ENCODE measurements around the gene ADORA2A.

ADORA2A gene

DNA sequence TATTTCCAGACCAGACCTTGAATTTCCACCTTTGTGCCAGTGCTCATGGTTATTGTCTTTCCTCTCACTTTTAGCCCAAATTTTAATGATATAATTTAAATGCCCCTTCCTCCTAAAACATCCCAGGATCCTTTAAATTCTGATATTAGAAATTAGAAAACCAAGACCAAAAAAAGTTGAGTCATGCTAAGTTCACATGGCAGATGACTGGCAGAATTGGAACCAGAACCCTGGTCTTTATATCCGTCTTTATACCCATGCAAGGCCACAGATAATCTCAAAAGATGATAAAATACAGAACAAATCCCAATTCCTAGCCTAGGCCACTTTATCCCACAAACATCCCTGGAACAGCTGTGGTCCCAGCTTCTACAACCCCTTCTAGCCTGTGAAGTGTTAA, 26.5 kb downstream of the ADORA2A start:
- DNase-seq (ENCODE audit: low spot score): no peak

DNA sequence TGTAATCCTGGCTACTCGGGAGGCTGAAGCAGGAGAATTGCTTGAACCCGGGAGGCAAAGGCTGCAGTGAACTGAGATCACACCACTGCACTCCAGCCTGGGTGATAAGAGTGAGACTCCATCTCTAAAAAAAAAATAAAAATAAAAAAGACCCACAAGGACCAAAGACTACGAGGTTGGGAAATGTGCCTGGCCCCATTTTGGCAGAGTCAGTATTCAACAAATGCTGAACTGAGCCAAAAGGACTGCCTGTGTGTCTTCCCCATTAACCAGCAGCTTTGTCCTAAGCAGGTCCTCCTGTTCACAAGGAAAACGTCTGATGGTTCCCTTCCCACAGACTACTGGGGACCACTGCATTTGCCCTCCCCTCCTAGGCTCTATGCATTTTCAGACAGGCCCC, 27.6 kb downstream of the ADORA2A start:
- no peak for DNase-seq (ENCODE audit: low spot score)

DNA sequence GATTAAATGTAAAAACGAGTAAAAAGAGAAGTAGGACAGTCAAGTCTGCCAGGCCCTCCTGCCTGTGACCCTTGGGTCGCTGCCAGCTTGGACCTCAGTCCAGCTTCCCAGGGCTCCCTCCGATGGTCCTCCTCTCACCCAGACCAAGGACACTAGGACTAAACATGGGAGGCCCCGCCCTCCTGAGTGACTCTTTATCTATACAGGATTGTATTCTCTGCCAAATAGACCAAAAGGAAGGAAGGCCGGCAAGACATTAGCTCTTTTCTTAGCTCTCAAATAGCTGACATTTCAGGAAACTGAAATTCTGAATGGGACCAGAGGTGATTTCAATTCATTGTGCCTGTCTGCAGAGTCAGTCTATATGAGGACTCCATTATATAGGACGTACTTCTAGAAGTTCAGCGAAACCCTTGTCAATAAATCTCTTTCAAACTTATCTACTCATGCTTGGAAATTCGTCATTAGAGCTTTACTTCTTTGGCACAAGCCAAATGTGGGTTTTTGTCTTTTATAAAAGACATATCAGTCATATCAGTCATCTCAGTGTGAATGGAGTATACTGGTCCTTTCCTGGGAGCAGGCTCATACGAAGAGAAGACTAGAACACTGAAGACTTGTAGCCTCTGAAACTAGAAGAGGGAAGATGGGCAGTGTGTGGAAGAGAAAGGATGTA, 28.5 kb downstream of the ADORA2A start:
- no peak for DNase-seq (ENCODE audit: low spot score)

DNA sequence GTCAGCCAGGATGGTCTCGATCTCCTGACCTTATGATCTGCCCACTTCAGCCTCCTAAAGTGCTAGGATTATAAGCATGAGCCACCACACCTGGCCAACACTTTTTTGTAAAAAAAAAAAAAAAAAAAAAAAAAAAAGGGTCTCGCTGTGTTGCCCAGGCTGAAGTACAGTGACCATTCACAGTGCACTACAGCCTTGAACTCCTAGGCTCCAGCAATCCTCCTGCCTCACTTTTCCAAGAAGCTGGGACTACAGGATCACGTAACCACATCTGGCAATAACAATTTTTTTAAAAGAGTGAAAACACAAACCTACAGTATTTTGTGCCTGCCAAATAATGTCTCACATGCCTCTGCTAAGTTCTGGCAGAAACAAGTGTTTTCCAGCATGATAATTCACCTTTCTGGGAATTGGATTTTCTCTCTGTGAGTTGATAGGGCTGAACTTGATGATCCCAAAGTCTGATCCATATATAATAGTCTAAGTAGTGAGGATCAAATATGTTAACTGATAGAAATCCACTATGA, 30.6 kb downstream of the ADORA2A start:
- no peak for DNase-seq (ENCODE audit: low spot score)

DNA sequence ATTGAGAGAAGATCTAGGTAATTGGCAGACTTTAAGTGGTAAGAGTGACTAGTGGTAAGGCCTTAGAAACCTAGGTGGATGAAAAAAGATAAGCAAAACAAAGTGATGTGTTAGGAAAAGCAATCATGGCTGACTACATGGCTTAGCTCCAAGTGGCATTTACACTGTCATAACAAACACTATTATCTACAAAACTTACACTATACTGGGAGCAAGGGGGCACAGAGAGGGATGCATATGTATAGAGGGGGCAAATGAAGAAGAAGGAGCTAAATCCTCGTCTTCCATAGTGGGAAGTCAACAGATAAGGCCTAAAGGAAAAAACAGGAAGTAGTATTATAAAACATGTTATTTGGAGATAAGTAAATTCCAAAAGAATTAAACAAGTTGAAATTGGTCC, 32.5 kb downstream of the ADORA2A start:
- DNase-seq (ENCODE audit: low spot score): no peak

DNA sequence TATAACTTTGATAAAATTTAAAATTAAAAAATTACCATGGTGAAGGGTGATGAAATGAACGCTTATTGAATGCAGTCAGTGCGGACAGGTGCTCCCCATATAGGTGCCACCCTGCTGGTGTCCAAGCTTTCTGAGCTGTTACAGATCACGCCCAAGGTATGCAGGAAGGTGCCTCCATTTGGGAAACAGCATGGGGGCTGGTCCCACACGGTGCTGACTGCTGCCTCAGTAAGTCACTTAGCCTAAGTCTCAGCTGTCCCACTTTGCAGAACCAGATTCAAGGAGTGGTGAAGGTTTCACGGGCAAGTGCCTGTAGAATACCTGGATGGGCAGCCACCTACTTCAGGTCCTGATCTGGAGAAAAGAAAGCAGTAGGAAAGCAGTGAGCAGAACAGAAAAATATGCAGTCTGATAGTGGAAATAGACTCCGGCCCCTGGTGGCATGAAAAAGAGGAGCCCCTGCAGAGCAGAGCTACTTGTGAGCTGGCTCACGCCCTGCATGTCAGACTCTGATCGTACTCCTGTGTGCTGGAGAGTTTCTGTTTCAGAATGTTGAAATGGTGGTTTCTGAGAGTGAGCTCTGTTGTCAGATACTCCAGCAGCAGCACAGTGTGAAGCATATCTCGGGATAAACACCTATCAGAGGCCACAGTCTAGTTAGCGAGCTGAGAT, 33.2 kb downstream of the ADORA2A start:
- no peak for DNase-seq (ENCODE audit: low spot score)

DNA sequence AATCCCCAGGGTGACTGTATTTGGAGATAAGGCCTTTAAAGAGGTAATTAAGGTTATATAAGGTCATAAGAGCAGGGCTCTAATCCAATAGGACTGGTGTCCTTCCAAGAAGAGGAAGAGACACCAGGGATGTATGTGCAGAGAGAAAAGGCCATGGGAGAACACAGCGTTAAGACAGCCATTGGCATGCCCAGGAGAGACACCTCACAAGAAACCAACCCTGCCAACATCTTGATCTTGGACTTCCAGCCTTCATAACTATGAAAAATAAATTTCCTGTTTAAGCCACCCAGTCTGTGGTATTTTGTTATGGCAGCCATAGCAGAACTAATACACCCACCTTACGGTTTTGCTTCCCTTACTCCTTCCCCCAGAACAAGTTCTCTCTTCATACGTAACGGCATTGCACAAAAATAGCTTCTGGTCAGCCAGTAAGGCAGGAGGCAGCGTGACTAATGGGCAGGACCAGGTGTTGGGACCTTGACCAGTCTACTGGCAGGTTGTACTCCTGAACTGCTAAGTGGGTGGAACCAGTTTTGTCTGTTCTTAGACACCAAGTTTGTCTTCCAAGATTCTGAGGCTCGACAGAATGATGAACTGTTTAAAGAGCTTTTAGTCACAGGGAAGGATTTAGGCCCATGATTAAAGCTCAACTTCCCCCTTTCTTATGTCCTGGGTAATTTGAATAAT, 35.8 kb downstream of the ADORA2A start:
- no peak for DNase-seq (ENCODE audit: low spot score)

DNA sequence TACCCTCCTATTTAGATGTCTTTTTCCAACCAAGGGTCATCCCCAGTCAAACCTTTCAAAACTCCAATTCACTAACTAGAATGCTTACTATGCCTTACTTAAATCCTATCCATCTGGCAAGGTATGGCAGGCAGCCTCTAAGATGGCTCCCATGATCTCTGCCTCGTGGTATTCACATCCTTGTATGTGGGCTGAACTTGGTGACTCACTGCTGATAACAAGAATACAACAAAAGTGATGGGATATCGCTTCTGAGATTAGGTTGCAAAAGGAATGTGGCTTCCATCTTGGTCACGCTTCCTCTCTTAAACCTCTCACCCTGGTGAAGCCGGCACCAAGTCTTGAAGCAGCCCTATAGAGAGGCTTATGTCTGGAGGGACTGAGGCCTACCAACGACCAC, 38.2 kb downstream of the ADORA2A start:
- no peak for DNase-seq (ENCODE audit: low spot score)

DNA sequence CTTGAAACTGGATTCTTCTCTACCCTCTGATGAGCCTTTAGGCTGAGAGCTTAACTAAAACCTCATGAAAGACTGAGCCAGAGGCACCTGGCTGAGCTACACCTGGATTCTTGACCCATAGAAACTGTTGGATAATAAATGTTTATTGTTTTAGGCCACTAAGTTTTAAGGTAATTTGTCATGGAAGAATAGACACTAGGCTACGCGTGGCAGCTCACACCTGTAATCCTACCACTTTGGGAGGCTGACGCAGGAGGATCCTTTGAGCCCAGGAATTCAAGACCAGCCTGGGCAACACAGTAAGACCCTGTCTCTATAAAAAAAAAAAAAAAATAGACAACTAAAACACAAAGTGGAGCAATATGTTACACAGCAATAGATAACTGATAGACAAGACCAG, 38.6 kb downstream of the ADORA2A start:
- DNase-seq (ENCODE audit: low spot score): no peak

DNA sequence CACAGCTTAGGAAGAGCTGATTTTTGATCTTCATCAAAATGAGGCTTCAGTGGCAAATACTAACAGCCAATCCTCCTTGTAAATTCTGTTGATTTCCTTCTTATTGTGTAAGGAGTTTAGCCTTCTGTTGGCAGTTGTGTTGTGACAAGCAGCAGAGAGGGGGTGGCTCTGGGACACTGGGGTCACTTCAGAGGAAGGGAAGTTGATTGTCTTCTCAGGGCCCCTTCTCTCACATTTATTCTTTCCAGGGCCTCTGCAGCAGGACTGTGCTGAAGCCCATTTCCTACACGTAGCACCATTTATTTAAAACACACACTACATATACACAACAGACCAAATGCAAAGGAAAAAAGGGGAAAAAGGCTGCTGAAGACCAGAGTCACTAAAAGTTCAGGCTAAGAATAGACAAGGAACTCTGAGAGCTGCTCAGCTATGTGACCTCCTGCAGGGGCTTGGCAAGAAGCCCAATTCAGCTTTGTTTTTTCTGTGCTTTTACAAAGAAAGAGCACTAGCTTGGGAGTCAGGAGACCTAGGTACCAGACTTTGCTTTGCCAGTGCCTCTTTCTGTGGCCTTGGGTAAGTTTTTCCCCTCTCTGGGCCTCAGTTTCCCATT, 39.4 kb downstream of the ADORA2A start:
- peak; percentile 44 for DNase-seq (ENCODE audit: low spot score)

DNA sequence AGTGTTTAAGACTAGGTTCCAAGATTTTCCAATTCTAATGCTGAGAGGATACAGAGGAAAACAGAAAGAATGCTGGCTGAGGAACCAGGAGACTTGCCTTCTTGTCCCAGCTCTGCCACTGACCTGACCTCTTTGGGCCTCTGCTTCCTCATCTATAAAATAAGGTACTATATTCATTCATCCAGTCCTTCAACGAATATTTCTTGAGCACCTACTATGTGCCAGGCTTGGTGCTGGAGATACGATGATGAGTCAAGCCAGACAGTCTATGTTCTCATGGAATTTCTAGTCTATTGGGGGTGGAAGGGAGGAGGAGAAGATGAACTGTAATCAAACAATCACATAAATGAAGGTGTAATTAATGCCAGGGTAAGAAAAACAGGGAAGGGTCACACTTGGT, 39.9 kb downstream of the ADORA2A start:
- no peak for DNase-seq (ENCODE audit: low spot score)

DNA sequence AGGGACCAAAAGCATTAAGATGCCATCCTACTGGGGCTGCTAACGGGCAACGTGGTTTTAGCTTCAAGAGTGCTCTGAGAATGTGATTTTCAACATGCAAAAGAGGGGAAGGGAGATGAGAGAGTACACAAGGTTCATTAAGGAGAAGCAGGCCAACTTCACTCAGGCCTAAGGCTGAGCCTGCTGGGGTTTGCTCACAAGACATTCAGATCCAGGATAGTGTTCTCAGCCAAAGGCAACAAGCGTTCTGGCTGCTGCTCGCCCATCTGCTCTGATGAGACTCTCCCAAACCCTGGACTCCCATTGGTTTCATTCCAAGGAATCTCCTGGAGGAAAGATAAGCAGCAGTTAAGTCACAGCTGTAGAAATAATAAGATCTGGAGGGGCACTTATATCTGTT, 44.2 kb downstream of the ADORA2A start:
- no peak for DNase-seq (ENCODE audit: low spot score)

DNA sequence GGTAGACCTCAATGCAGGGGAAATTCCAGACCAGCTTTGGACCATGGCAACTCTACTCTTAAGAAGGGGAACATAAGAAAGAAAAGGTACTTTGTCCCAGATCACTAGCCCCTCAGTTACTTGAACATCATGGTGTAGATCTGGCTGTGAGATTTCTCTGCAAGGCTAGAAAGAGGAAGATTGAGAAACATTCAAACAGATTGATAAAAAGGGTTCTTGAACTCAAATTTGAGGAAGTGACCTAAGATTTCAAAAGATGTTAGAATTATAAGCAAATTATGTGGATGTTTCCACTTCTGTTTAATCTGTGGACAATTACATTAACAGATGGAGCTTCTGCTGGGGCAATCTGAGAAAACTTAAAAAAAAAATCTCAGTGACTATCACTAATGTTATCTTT, 45.9 kb downstream of the ADORA2A start:
- no peak for DNase-seq (ENCODE audit: low spot score)

DNA sequence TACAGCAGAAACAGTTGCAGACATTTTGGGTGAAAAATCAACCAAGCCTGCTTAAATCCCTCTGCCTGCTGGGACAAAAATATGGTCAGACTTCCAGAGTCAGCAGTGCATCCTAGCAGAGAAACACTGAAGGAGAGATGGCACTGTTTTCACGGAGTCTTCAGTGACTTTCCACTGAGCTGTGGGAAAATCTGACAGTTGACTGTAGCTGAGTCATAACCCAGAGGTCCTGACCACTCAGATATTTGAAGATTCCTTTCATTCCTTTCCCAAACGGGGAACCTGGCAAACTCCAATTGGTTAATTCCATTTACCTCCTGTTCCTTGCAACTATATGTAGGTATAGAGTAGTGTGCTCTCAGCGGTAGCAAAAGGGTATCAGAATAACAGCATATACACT, 46.8 kb downstream of the ADORA2A start:
- DNase-seq (ENCODE audit: low spot score): peak; percentile 87

DNA sequence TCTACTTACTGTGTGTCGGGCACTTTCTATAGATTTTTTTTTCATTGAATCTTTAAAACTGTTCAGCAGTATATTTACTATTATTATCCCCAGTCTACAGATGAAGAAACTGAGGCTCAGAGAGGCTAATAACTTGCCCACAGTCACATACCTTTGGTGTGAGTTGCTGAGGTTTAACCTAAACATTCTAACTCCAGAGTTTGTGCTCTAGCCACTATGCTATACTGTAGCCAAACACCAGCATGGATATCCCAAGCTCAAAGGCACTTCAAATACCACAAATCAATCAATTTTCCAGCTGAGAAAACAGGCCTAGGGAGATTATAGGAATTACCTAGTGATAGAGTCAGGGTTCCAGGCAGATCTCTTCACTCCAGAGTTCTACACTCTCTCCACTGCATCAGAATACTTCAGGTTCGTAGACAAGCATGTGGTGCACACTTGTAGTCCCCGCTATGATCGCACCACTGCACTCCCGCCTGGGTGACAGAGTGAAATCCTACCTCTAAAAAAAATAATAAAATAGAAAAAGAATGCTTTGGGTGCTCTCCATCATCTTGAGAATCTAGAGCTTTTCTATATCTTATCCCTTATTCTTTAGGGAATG, 47.4 kb downstream of the ADORA2A start:
- no peak for DNase-seq (ENCODE audit: low spot score)

DNA sequence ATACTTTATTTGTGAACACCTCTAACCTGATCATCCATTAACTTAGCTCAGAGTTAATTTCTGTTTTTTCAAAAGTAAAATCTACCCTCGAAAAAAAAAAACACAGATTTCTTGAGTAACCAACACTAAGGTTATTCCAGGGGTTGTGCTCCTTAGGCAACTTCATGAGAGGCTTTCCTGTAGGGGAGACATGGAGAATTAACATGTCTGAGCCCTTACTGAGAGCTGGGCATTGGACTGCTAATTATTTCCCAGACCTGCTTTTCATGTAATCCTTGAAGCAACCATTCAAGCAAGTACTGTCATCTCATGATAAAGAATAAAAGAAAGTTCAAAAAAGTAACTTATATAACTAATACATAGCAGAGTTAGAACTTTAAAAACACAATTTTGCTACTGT, 54.2 kb downstream of the ADORA2A start:
- DNase-seq (ENCODE audit: low spot score): no peak

DNA sequence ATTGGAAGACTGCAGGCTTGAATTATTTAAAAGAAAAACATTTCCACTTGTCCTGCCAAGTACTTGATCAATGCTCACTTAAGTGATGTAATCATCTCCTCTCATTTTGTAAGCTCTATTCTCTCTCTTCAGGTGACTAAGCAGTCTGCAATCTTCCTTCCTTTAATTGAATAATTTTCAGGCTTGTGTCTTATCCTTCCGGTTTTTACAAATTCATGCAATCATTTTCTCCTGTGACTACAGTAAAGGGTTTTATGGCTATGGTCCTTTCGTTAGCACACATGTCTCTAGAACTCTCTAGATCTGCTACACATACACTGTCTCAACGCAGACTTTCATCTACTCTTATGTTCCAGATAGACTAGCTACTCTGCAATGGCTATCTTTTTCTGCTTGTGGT, 55.2 kb downstream of the ADORA2A start:
- DNase-seq (ENCODE audit: low spot score): peak; percentile 84

DNA sequence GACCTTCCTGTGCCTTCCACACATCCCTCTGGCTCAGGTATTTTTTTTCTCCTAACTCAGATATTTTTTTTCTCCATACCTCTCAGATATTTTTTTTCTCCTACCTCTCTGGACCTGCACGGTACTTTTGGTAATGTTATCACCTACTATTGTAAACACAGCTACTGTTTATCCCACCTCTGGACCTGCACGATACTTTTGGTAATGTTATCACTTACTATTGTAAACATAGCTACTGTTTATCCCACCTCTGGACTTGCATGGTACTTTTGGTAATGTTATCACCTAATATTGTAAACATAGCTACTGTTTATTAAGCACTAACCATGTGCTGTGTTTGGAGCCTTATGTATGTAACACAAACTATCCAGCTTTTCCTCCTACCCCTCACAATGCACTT, 55.6 kb downstream of the ADORA2A start:
- no peak for DNase-seq (ENCODE audit: low spot score)

DNA sequence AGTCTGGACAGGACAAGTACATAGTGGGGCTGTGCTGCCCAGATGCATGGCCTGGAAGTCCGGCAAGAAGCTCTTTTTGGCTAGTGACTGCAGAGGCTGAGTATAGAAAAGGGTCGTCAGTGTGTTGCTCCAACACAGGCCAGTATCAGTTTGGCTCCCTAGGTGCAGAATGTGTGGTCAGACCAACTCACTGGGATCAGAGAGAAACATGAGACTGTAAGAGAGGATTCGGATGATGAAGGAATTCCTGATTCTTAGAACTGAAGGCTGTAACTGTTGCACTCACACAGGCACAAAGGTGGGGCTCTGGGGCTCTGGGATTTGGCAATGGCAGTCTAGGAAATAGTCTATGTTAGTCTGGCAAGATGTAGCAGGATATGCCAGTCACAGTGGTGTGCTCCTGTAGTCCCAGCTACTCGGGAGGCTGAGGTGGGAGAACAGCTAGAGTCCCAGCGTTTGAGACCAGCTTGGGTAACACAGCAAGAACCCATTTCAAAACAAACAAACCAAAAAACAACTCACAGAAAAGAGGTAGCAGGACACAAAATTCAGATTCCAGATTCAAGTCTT, 56.7 kb downstream of the ADORA2A start:
- DNase-seq (ENCODE audit: low spot score): no peak

DNA sequence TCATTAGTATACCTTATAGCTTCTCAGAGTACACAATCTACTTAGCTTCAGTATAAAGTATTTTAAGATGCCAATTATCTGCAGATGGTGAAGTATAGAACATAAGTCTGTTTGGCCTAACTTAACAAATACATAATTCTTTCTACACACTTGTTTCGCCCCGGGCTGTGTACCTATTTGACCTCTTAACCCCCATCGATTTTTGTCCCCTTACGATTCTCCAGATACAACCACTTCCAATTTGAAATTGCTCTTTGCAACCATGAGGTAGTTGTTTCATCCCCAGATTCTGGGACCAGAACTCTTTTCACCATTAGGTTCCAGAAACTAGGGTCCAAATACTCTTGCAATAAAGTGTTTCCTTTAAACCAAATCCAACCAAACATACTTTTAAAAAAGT, 57.8 kb downstream of the ADORA2A start:
- no peak for DNase-seq (ENCODE audit: low spot score)

DNA sequence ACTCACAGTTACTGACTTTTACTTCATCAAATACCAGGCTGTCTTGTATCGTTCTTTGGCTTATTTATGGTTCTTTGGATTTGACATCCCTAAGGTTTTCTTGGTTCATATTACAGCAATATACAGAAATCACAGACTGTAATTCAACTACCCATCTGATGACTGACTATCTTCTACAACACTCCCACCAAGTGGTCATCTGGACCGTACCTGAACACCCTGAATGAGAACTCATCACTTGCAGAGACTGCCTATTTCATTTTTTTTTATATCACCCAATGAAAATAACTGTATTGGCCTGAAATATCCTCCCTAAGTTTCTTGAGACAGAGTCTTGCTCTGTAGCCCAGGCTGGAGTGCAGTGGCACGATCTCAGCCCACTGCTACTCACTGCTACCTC, 58.2 kb downstream of the ADORA2A start:
- no peak for DNase-seq (ENCODE audit: low spot score)

DNA sequence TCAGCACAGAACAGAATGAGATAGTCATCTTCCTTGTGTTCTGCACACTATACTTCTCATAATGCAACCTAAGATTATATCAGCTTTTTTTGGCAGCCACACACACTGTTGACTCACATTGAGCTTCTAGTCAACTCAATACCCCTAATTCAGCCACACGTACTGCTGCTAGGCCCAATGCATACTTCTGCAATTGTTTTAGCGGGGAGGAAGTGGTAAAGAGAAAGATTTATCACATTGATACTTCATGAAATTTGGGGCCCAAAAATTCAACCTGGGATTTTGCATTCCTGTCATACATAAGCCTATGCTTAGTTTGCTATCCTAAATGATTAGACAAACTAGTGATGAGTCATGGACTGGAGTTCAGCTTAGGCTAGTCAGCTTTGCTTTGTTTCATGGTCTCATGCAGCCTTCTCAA, 59.1 kb downstream of the ADORA2A start:
- DNase-seq (ENCODE audit: low spot score): peak; percentile 76

Measured in GM03348 (cell line).